ENCODE data around the gene RHBDD3. TPM values are rescaled to one million over a fixed set of nuclear protein-coding genes. Genes with fewer than 3 reads are reported as not detected.

The RHBDD3 gene
- total RNA-seq, result 65.1 and 66.4 TPM in 2 replicates
- long read RNA-seq, transcript RHBDD3-201 (7 exons, 1,794 nt), result major isoform, 18 of 33 reads
- long read RNA-seq, transcript RHBDD3-206 (3 exons, 999 nt), result minor isoform, 5 of 33 reads
- long read RNA-seq, partial matches to known transcripts, result 3 of 33 reads
- long read RNA-seq, other reads (novel, unspliced or antisense), result 7 of 33 reads

GRCh38 chr22:29267858-29268510, at the start of gene RHBDD3, which contains the start of gene EWSR1:
Gene RHBDD3 (minus strand): TSS chr22:29267981. CDS start chr22:29265626, 2,355 bp downstream.
Gene EWSR1 (plus strand): TSS chr22:29268268. CDS start chr22:29268337, 69 bp downstream.
- TF ChIP-seq CTCF (IDR thresholded peaks at IDR 0.05; ENCODE audit: unreplicated experiment), result no peak
- peaks cover 41% of the 10 kb centered on the region for H3K4me1 Mint-ChIP-seq (ENCODE audit: low read depth)
- H3K36me3 Mint-ChIP-seq (ENCODE audit: insufficient read depth), result peaks cover 18% of the 10 kb centered on the region
- H3K27me3 Mint-ChIP-seq, result no peaks in the 10 kb centered on the region
- H3K4me3 Mint-ChIP-seq (ENCODE audit: low read depth), result peak within 1 kb of the TSS; percentile 86
- H3K27ac Mint-ChIP-seq, result peak within 1 kb of the TSS; percentile 100
- H3K9me3 Mint-ChIP-seq (ENCODE audit: low read depth), result no peaks in the 10 kb centered on the region
- DNase-seq (ENCODE audit: low spot score, unreplicated experiment), result peak; percentile 97

GRCh38 chr22:29316141-29316828, 48.5 kb upstream of the RHBDD3 start:
- no peak for DNase-seq (ENCODE audit: low spot score, unreplicated experiment)
- Mint-ChIP-seq H3K4me1 (ENCODE audit: low read depth) (no peaks in the 10 kb centered on the region), H3K27ac (peak overlapping the region; percentile 71), H3K36me3 (ENCODE audit: insufficient read depth) (no peaks in the 10 kb centered on the region), H3K4me3 (ENCODE audit: low read depth) (peak overlapping the region; percentile 52), H3K9me3 (ENCODE audit: low read depth) (no peaks in the 10 kb centered on the region), H3K27me3 (peaks cover 45% of the 10 kb centered on the region)
- TF ChIP-seq CTCF (IDR thresholded peaks at IDR 0.05; ENCODE audit: unreplicated experiment), result no peak

GRCh38 chr22:29315286-29316140, 47.7 kb upstream of the RHBDD3 start, which contains the start of gene RASL10A:
Gene RASL10A (minus strand): TSS chr22:29315697. CDS start chr22:29315246, 451 bp downstream.
- Mint-ChIP-seq H3K4me1 (ENCODE audit: low read depth) (no peaks in the 10 kb centered on the region), H3K27ac (peak within 1 kb of the TSS; percentile 71), H3K36me3 (ENCODE audit: insufficient read depth) (no peaks in the 10 kb centered on the region), H3K27me3 (peaks cover 45% of the 10 kb centered on the region), H3K9me3 (ENCODE audit: low read depth) (no peaks in the 10 kb centered on the region), H3K4me3 (ENCODE audit: low read depth) (peak within 1 kb of the TSS; percentile 52)
- DNase-seq (ENCODE audit: low spot score, unreplicated experiment), result no peak
- no peak for TF ChIP-seq CTCF (IDR thresholded peaks at IDR 0.05; ENCODE audit: unreplicated experiment)

- H3K4me1 Mint-ChIP-seq (ENCODE audit: low read depth), result peaks cover under 1% of the 10 kb centered on the region
- H3K9me3 Mint-ChIP-seq (ENCODE audit: low read depth), result no peaks in the 10 kb centered on the region
- no peak overlapping the region for H3K27ac Mint-ChIP-seq
- TF ChIP-seq CTCF (IDR thresholded peaks at IDR 0.05; ENCODE audit: unreplicated experiment), result no peak
- no peak for DNase-seq (ENCODE audit: low spot score, unreplicated experiment)
- H3K4me3 Mint-ChIP-seq (ENCODE audit: low read depth), result peak overlapping the region; percentile 44
- H3K36me3 Mint-ChIP-seq (ENCODE audit: insufficient read depth), result no peaks in the 10 kb centered on the region
- peaks cover 45% of the 10 kb centered on the region for H3K27me3 Mint-ChIP-seq
Measured at GRCh38 chr22:29314537-29315285, 46.9 kb upstream of the RHBDD3 start.

All from progenitor cell of endocrine pancreas (in vitro differentiated cells).